A673 (cell line): ENCODE results near the gene OR56A5. TPM values are rescaled to one million over a fixed set of nuclear protein-coding genes. Genes with fewer than 3 reads are reported as not detected.

Source experiments
- BruUV-seq: library from RNA; stranded (reverse); fragments of 400-500 nt; replicated peaks from 2 replicates; lab custom pipeline; 2021; lab: Mats Ljungman, UMichigan
- CTCF ChIA-PET: fragments of 300-600 bp; sonication (Branson Sonifier 250); formaldehyde crosslinking; loops from one replicate; lab custom pipeline; 2022; ENCODE audit warnings: antibody characterized with exemption; lab: Charles Lee
- POLR2A ChIA-PET: fragments of 300-600 bp; sonication (Branson Sonifier 250); formaldehyde crosslinking; loops from one replicate; lab custom pipeline; 2022; ENCODE audit warnings: antibody characterized with exemption; ENCODE audit not compliant: low non-redundant PET; lab: Charles Lee
- DNase-seq: peaks from one replicate; pipeline ENCODE4 v3.0.0-alpha.2; 2015; ENCODE audit warnings: low spot score
- H3K27ac ChIP-seq: fragments of 200-600 bp; sonication (generic); 2 replicates; pipeline ENCODE4 v1.5.1; 2016; ENCODE audit warnings: mixed run types, low read depth, mild to moderate bottlenecking, mixed read lengths, antibody characterized with exemption, low read length; ENCODE audit not compliant: poor library complexity, severe bottlenecking
- H3K27me3 ChIP-seq: fragments of 200-600 bp; sonication (generic); replicated peaks from 2 replicates; pipeline ENCODE4 v1.6.1; 2017; ENCODE audit warnings: mixed run types, low read depth, mild to moderate bottlenecking, mixed read lengths, antibody characterized with exemption, low read length; ENCODE audit not compliant: insufficient read depth, poor library complexity
- H3K36me3 ChIP-seq: fragments of 200-600 bp; sonication (generic); 2 replicates; pipeline ENCODE4 v1.6.1; 2016; ENCODE audit warnings: mixed run types, mild to moderate bottlenecking, mixed read lengths, antibody characterized with exemption, low read length; ENCODE audit not compliant: insufficient read depth, poor library complexity, severe bottlenecking
- H3K4me1 ChIP-seq: fragments of 200-600 bp; sonication (generic); 2 replicates; pipeline ENCODE4 v1.6.1; 2017; ENCODE audit warnings: mixed run types, mild to moderate bottlenecking, mixed read lengths, antibody characterized with exemption, low read length; ENCODE audit not compliant: insufficient read depth, poor library complexity, severe bottlenecking
- H3K4me3 ChIP-seq: fragments of 200-600 bp; sonication (generic); 2 replicates; pipeline ENCODE4 v1.5.1; 2016; ENCODE audit warnings: low read depth, mixed run types, mild to moderate bottlenecking, mixed read lengths, low read length; ENCODE audit not compliant: poor library complexity, severe bottlenecking
- H3K9me3 ChIP-seq: fragments of 200-600 bp; sonication (generic); 2 replicates; pipeline ENCODE4 v1.6.1; 2016; ENCODE audit warnings: mixed run types, low read depth, mild to moderate bottlenecking, mixed read lengths, antibody characterized with exemption, low read length; ENCODE audit not compliant: poor library complexity, severe bottlenecking
- CTCF ChIP-seq: fragments of 300-800, 200-600 bp; sonication (generic); conservative IDR thresholded peaks from 2 replicates; pipeline ENCODE4 v1.5.1; 2017; ENCODE audit warnings: low read depth, mild to moderate bottlenecking, antibody characterized with exemption, low read length, moderate library complexity, mixed read lengths
- EZH2 ChIP-seq: fragments of 200-600 bp; sonication (generic); IDR thresholded peaks from 2 replicates; pipeline ENCODE4 v1.6.1; 2017; ENCODE audit warnings: borderline replicate concordance, low read depth, mild to moderate bottlenecking, mixed read lengths, antibody characterized with exemption, low read length; ENCODE audit not compliant: poor library complexity, severe bottlenecking
- intact Hi-C: fragments of 100-400 bp; cut with micrococcal nuclease; formaldehyde crosslinking; loops from one replicate; pipeline ENCODE4 v1.10.0; 2022; ENCODE audit not compliant: unreplicated experiment
- total RNA-seq: library from RNA; stranded (reverse); gene quantifications from 2 replicates; pipeline ENCODE4 v1.2.3, GENCODE V29; 2021

Gene OR56A5
- total RNA-seq, 1 experiment from 2014 or later = not detected

GRCh38 chr11:5989203-5989602 lies 20.9 kb upstream of the OR56A5 start:
- TF ChIP-seq EZH2 = no peak
- no peak for TF ChIP-seq CTCF
- POLR2A ChIA-PET = no interaction called here
- H3K4me3 ChIP-seq = no peak overlapping the region
- no peak overlapping the region for H3K27ac ChIP-seq
- no peaks in the 10 kb centered on the region for H3K27me3 ChIP-seq
- CTCF ChIA-PET = no interaction called here
- no peaks in the 10 kb centered on the region for H3K36me3 ChIP-seq
- intact Hi-C loops = no loop called here
- no peak for DNase-seq
- no peaks in the 10 kb centered on the region for H3K9me3 ChIP-seq
- BruUV-seq = no TSS peak
- no peaks in the 10 kb centered on the region for H3K4me1 ChIP-seq

- H3K36me3 ChIP-seq = no peaks in the 10 kb centered on the region
- H3K4me1 ChIP-seq = no peaks in the 10 kb centered on the region
- H3K9me3 ChIP-seq = no peaks in the 10 kb centered on the region
- no peak for DNase-seq
- CTCF ChIA-PET = no interaction called here
- intact Hi-C loops = no loop called here
- no peak within 1 kb of the TSS for H3K27ac ChIP-seq
- no peak for TF ChIP-seq CTCF
- no peak for TF ChIP-seq EZH2
- no TSS peak for BruUV-seq
- H3K4me3 ChIP-seq = no peak within 1 kb of the TSS
- POLR2A ChIA-PET = no interaction called here
- no peaks in the 10 kb centered on the region for H3K27me3 ChIP-seq
Observed at GRCh38 chr11:5986885-5987284, 18.6 kb upstream of the OR56A5 start, which contains the start of gene OR52L1. Gene OR52L1 (minus strand): TSS chr11:5986985. CDS start chr11:5986930, 55 bp downstream.

- no TSS peak for BruUV-seq
Observed at GRCh38 chr11:5983443-5983842, 15.1 kb upstream of the OR56A5 start.

More at GRCh38 chr11:5983443-5983842, 15.1 kb upstream of the OR56A5 start:
- DNase-seq = no peak
- no peaks in the 10 kb centered on the region for H3K4me1 ChIP-seq
- H3K27ac ChIP-seq = no peak overlapping the region
- no peaks in the 10 kb centered on the region for H3K36me3 ChIP-seq
- no peaks in the 10 kb centered on the region for H3K27me3 ChIP-seq
- no peak overlapping the region for H3K4me3 ChIP-seq
- POLR2A ChIA-PET = no interaction called here
- intact Hi-C loops = no loop called here
- TF ChIP-seq CTCF = no peak
- TF ChIP-seq EZH2 = no peak
- no peaks in the 10 kb centered on the region for H3K9me3 ChIP-seq
- CTCF ChIA-PET = no interaction called here
